Right hindlimb (tissue), 1 donor: ENCODE measurements around the gene MOXD1.
"Not testable (repeated sequence)": the region's sequence is repeated elsewhere in the genome, so short reads cannot be mapped to it uniquely, and the experiment has no call there.

Experiments used
- DNase-seq: peaks from one replicate; pipeline ENCODE4 v3.0.0-alpha.2; 2018

Gene MOXD1

GRCh38 chr6:132344811-132345210 lies 56.5 kb downstream of the MOXD1 start:
- DNase-seq = no peak

- DNase-seq = no peak
These were observed 59.6 kb downstream of the MOXD1 start for GRCh38 chr6:132341646-132342045.

- no peak for DNase-seq
These were observed 66.8 kb downstream of the MOXD1 start for GRCh38 chr6:132334521-132334885.

- no peak for DNase-seq
These were observed 67.4 kb downstream of the MOXD1 start for GRCh38 chr6:132333639-132334520.

- DNase-seq = no peak
These were observed 70.5 kb downstream of the MOXD1 start for GRCh38 chr6:132330759-132331158.

GRCh38 chr6:132322398-132322797 lies 78.9 kb downstream of the MOXD1 start:
- no peak for DNase-seq

GRCh38 chr6:132320007-132320406 lies 81.3 kb downstream of the MOXD1 start:
- DNase-seq = no peak

- DNase-seq = no peak
These were observed 84.3 kb downstream of the MOXD1 start for GRCh38 chr6:132316970-132317369.

- no peak for DNase-seq
These were observed 86.8 kb downstream of the MOXD1 start for GRCh38 chr6:132314432-132314831.

- no peak for DNase-seq
These were observed 90.4 kb downstream of the MOXD1 start for GRCh38 chr6:132310921-132311320.

- not testable (repeated sequence) for DNase-seq
These were observed 91.1 kb downstream of the MOXD1 start for GRCh38 chr6:132310151-132310550.

GRCh38 chr6:132304891-132305305 lies 96.4 kb downstream of the MOXD1 start:
- no peak for DNase-seq

- DNase-seq = peak; percentile 42
These were observed 100.8 kb downstream of the MOXD1 start for GRCh38 chr6:132300323-132300949.

- DNase-seq = peak; percentile 47
These were observed 102.8 kb downstream of the MOXD1 start for GRCh38 chr6:132298344-132298949.

- no peak for DNase-seq
These were observed 111.5 kb downstream of the MOXD1 start for GRCh38 chr6:132289756-132290155.

GRCh38 chr6:132287101-132287500 lies 114.2 kb downstream of the MOXD1 start:
- DNase-seq = no peak

- DNase-seq = no peak
These were observed 114.8 kb downstream of the MOXD1 start for GRCh38 chr6:132286298-132287019.

GRCh38 chr6:132285004-132285780 lies 116.1 kb downstream of the MOXD1 start:
- no peak for DNase-seq

GRCh38 chr6:132282696-132283095 lies 118.6 kb downstream of the MOXD1 start:
- DNase-seq = no peak

- DNase-seq = no peak
These were observed 120.8 kb downstream of the MOXD1 start for GRCh38 chr6:132280436-132280835.

GRCh38 chr6:132279592-132280139 lies 121.6 kb downstream of the MOXD1 start:
- DNase-seq = peak; percentile 77
